Panc1 (cell line): ENCODE results near the gene WNT3. TPM values are rescaled to one million over a fixed set of nuclear protein-coding genes. Genes with fewer than 3 reads are reported as not detected.
"Not testable (repeated sequence)": the region's sequence is repeated elsewhere in the genome, so short reads cannot be mapped to it uniquely, and the experiment has no call there.

Experiments used
- ATAC-seq: fragments of 200-7000 bp; cut with Tn5 transposase; 2 replicates; pipeline ENCODE4 v1.9.1; 2020; ENCODE audit warnings: mild to moderate bottlenecking, moderate library complexity
- BruUV-seq: library from RNA; stranded (reverse); fragments of 400-500 nt; replicated peaks from 2 replicates; lab custom pipeline; 2021; lab: Mats Ljungman, UMichigan
- CTCF ChIA-PET: fragments of 300-600 bp; sonication (Branson Sonifier 250); formaldehyde crosslinking; loops from one replicate; lab custom pipeline; 2022; ENCODE audit warnings: antibody characterized with exemption; lab: Charles Lee
- POLR2A ChIA-PET: fragments of 300-600 bp; sonication (Branson Sonifier 250); formaldehyde crosslinking; loops from one replicate; lab custom pipeline; 2022; ENCODE audit warnings: antibody characterized with exemption; lab: Charles Lee
- DNase-seq: peaks from one replicate; pipeline ENCODE4 v3.0.0-alpha.2; 2010; ENCODE audit warnings: low read depth, low spot score
- H3K27ac ChIP-seq: 2 replicates; pipeline ENCODE4 v1.5.1; 2011; ENCODE audit warnings: mild to moderate bottlenecking, low read length, inconsistent platforms
- H3K27me3 ChIP-seq: fragments of 200-500 bp; sonication (Bioruptor generic); 2 replicates; pipeline ENCODE4 v1.6.0; 2014; ENCODE audit warnings: low read length, inconsistent platforms; ENCODE audit not compliant: control insufficient read depth, insufficient read depth
- H3K36me3 ChIP-seq: fragments of 200-500 bp; sonication (Bioruptor generic); 2 replicates; pipeline ENCODE4 v1.5.1; 2014; ENCODE audit warnings: inconsistent platforms, mild to moderate bottlenecking, low read length, moderate library complexity; ENCODE audit not compliant: control insufficient read depth, insufficient read depth
- H3K4me1 ChIP-seq: 2 replicates; pipeline ENCODE4 v1.5.1; 2011; ENCODE audit warnings: inconsistent platforms, mild to moderate bottlenecking, low read length, moderate library complexity; ENCODE audit not compliant: control insufficient read depth, insufficient read depth
- H3K4me3 ChIP-seq, 2 experiments: 2 replicates each; pipeline ENCODE4 v1.5.1; 2011 to 2012; ENCODE audit warnings: low read depth in 2 of 2, low read length in 2 of 2, mild to moderate bottlenecking in 2 of 2, inconsistent platforms in 1 of 2, moderate library complexity in 1 of 2
- H3K9me3 ChIP-seq: fragments of 200-500 bp; sonication (Bioruptor generic); 2 replicates; pipeline ENCODE4 v1.5.1; 2014; ENCODE audit warnings: low read depth, mild to moderate bottlenecking, inconsistent platforms, low read length, moderate library complexity; ENCODE audit not compliant: control insufficient read depth, insufficient read depth
- POLR2AphosphoS5 ChIP-seq: IDR thresholded peaks from 2 replicates; pipeline ENCODE4 v1.6.1; 2012; ENCODE audit warnings: mild to moderate bottlenecking, low read depth, low read length, moderate library complexity
- SIN3A ChIP-seq: IDR thresholded peaks from 2 replicates; pipeline ENCODE4 v1.6.1; 2012; ENCODE audit warnings: low read depth, mild to moderate bottlenecking, low read length, moderate library complexity, borderline replicate concordance; ENCODE audit not compliant: insufficient read depth
- TCF7L2 ChIP-seq: IDR thresholded peaks from 2 replicates; pipeline ENCODE4 v1.6.1; 2011; ENCODE audit warnings: mild to moderate bottlenecking, low read depth, low read length, inconsistent platforms
- in situ Hi-C: cut with HindIII; loops from 2 replicates; pipeline ENCODE4 v1.10.0; 2016; ENCODE audit warnings: low sequenced_read_pairs, low pct_unique_long_range_greater_than_20kb
- intact Hi-C: fragments of 100-400 bp; cut with micrococcal nuclease; formaldehyde crosslinking; loops from one replicate; pipeline ENCODE4 v1.10.0; 2022; ENCODE audit not compliant: unreplicated experiment
- total RNA-seq: library from RNA; stranded (reverse); gene quantifications from one replicate; pipeline ENCODE4 v1.2.1, GENCODE V29; 2021; ENCODE audit not compliant: unreplicated experiment
- TF ChIP-seq, protein P1 (sequence below), 2 experiments: IDR thresholded peaks; 2 replicates each; pipeline ENCODE4 v1.6.1; 2011 to 2012; ENCODE audit warnings: low read depth in 2 of 2, control low read depth in 1 of 2, low read length in 1 of 2, mild to moderate bottlenecking in 1 of 2, moderate library complexity in 1 of 2; ENCODE audit not compliant: insufficient read depth in 1 of 2
- TF ChIP-seq, protein P2 (sequence below): fragments of 450-650 bp; IDR thresholded peaks from 2 replicates; pipeline ENCODE4 v1.5.1; 2017; ENCODE audit warnings: mild to moderate bottlenecking

Gene WNT3
- total RNA-seq, 1 experiment from 2014 or later: 3.4 TPM

DNA sequence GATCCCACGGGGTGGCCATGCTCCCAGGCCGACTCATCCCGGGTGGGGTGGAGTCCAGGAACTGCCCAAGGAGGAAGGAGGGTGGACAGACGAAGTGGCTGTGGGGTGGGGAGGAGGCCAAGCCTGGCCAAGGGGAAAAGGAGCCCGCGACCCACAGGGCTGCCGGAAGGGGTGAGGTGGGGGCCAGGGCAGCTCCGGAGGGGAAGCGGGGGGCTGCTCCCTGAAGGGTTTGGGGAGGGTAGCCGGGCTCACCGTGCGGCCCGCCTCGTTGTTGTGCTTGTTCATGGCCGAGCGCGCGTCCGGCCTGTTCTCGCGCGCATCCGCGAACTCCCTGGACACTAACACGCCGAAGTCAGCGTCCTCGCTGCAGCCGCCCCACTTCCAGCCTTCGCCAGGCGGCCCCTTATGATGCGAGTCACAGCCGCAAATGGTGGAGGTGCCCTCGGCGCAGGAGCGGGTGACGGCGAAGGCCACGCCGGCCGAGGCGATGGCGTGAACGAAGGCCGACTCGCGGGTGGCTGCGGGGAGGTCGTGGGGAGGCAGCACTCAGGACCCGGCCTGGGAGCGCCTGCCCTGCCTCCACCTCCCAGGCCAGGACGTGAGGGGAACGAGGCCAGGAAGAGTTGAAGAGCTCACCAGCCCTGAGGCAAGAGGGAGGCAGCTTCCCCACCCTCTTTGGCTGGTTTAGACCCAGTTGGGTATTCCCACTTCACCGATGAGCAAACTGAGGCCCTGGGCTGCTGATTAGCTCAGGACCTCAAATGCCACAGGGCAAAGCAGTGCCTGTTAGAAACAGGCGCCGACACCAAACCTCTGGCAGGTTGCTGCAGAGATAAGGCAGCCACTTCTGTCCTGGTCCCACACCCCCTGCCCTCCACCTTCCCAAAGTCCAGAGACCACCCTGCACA is 48.7 kb downstream of the WNT3 start:
- DNase-seq (no peak), ATAC-seq (no peak)
- BruUV-seq: no TSS peak
- TF ChIP-seq POLR2AphosphoS5 (no peak), SIN3A (no peak), TCF7L2 (no peak)
- TF ChIP-seq, protein P1, sequence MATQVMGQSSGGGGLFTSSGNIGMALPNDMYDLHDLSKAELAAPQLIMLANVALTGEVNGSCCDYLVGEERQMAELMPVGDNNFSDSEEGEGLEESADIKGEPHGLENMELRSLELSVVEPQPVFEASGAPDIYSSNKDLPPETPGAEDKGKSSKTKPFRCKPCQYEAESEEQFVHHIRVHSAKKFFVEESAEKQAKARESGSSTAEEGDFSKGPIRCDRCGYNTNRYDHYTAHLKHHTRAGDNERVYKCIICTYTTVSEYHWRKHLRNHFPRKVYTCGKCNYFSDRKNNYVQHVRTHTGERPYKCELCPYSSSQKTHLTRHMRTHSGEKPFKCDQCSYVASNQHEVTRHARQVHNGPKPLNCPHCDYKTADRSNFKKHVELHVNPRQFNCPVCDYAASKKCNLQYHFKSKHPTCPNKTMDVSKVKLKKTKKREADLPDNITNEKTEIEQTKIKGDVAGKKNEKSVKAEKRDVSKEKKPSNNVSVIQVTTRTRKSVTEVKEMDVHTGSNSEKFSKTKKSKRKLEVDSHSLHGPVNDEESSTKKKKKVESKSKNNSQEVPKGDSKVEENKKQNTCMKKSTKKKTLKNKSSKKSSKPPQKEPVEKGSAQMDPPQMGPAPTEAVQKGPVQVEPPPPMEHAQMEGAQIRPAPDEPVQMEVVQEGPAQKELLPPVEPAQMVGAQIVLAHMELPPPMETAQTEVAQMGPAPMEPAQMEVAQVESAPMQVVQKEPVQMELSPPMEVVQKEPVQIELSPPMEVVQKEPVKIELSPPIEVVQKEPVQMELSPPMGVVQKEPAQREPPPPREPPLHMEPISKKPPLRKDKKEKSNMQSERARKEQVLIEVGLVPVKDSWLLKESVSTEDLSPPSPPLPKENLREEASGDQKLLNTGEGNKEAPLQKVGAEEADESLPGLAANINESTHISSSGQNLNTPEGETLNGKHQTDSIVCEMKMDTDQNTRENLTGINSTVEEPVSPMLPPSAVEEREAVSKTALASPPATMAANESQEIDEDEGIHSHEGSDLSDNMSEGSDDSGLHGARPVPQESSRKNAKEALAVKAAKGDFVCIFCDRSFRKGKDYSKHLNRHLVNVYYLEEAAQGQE (IDR thresholded peaks at IDR 0.05; ENCODE audit: insufficient read depth in 1 of 2, low read depth in 2 of 2, low read length in 1 of 2): no peak
- TF ChIP-seq, protein P2, sequence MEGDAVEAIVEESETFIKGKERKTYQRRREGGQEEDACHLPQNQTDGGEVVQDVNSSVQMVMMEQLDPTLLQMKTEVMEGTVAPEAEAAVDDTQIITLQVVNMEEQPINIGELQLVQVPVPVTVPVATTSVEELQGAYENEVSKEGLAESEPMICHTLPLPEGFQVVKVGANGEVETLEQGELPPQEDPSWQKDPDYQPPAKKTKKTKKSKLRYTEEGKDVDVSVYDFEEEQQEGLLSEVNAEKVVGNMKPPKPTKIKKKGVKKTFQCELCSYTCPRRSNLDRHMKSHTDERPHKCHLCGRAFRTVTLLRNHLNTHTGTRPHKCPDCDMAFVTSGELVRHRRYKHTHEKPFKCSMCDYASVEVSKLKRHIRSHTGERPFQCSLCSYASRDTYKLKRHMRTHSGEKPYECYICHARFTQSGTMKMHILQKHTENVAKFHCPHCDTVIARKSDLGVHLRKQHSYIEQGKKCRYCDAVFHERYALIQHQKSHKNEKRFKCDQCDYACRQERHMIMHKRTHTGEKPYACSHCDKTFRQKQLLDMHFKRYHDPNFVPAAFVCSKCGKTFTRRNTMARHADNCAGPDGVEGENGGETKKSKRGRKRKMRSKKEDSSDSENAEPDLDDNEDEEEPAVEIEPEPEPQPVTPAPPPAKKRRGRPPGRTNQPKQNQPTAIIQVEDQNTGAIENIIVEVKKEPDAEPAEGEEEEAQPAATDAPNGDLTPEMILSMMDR: no peak
- in situ Hi-C loops: no loop called here
- Histone ChIP-seq H3K4me1 (peaks cover 20% of the 10 kb centered on the region), H3K27ac (no peak overlapping the region), H3K27me3 (no peaks in the 10 kb centered on the region), H3K36me3 (no peaks in the 10 kb centered on the region), H3K9me3 (no peaks in the 10 kb centered on the region), H3K4me3 (no peak overlapping the region)
- POLR2A ChIA-PET: no interaction called here
- intact Hi-C loops: no loop called here
- CTCF ChIA-PET: no interaction called here

DNA sequence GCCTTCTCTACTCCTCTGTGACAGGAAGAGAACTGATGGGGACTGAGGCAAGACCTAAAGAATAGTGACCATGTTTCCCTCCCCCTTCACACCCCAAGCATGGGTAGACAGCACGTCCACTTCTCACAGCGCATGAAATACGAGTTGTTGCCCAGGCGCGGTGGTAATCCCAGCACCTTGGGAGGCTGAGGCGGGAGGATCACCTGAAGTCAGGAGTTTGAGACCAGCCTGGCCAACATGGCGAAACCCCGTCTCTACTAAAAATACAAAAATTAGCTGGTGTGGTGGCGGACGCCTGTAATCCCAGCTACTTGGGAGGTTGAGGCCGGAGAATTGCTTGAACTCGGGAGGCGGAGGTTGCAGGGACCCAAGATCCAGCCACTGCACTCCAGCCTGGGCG is 49.6 kb downstream of the WNT3 start:
- H3K9me3 ChIP-seq, in situ Hi-C loops, H3K27ac ChIP-seq, H3K36me3 ChIP-seq, ATAC-seq, H3K27me3 ChIP-seq, POLR2A ChIA-PET, intact Hi-C loops, DNase-seq, H3K4me3 ChIP-seq, CTCF ChIA-PET, BruUV-seq: not testable (repeated sequence)
- H3K4me1 ChIP-seq: peaks cover 25% of the 10 kb centered on the region

DNA sequence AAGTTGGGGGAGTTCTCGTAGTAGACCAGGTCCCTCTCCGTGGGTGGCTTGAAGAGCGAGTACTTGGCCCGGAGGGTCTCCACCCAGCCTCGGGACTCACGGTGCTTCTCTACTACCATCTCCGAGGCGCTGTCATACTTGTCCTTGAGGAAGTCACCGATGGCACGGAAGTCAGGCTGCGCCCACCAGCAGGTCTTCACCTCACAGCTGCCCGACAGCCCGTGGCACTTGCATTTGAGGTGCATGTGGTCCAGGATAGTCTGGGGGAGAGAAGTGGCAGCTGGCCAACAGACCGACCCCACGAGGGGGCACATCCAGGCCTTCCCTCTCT is 50.0 kb downstream of the WNT3 start:
- ChIA-PET CTCF (no interaction called here), POLR2A (no interaction called here)
- DNase-seq (no peak), ATAC-seq (no peak)
- no peak overlapping the region for H3K4me3 ChIP-seq
- no peak overlapping the region for H3K27ac ChIP-seq
- no peaks in the 10 kb centered on the region for H3K9me3 ChIP-seq
- TF ChIP-seq, protein P2: no peak
- TF ChIP-seq POLR2AphosphoS5: no peak
- no peak for TF ChIP-seq SIN3A
- TF ChIP-seq TCF7L2: no peak
- TF ChIP-seq, protein P1 (IDR thresholded peaks at IDR 0.05; ENCODE audit: insufficient read depth in 1 of 2, low read depth in 2 of 2, low read length in 1 of 2): no peak
- H3K36me3 ChIP-seq: no peaks in the 10 kb centered on the region
- H3K4me1 ChIP-seq: peaks cover 25% of the 10 kb centered on the region
- H3K27me3 ChIP-seq: no peaks in the 10 kb centered on the region
- in situ Hi-C loops: no loop called here
- intact Hi-C loops: no loop called here
- no TSS peak for BruUV-seq
